ENCODE data around the gene DCUN1D2. TPM values are rescaled to one million over a fixed set of nuclear protein-coding genes. Genes with fewer than 3 reads are reported as not detected.

The DCUN1D2 gene
- total RNA-seq, 2 experiments from 2014 or later: 9.2 to 16.5 TPM

- intact Hi-C loops (cut with micrococcal nuclease; ENCODE audit: unreplicated experiment): no loop called here
- Histone ChIP-seq H4K20me1 (ENCODE audit: insufficient read depth, low read length) (no peaks in the 10 kb centered on the region), H3K9me2 (ENCODE audit: insufficient read depth, low read length) (no peaks in the 10 kb centered on the region), H2AFZ (ENCODE audit: low read length) (no peak overlapping the region), H3K36me3 (ENCODE audit: insufficient read depth, low read length) (no peaks in the 10 kb centered on the region), H3K27ac (ENCODE audit: low read depth, low read length, poor library complexity, severe bottlenecking) (no peak overlapping the region), H3K4me1 (ENCODE audit: insufficient read depth, low read length, poor library complexity, severe bottlenecking) (peaks cover 4% of the 10 kb centered on the region), H3K4me2 (ENCODE audit: low read length) (no peak overlapping the region), H3K79me2 (ENCODE audit: insufficient read depth, low read depth, low read length) (no peaks in the 10 kb centered on the region), H3K4me3 (ENCODE audit: low read depth, low read length, poor library complexity, severe bottlenecking) (no peak overlapping the region), H3K9me3 (ENCODE audit: low read length) (no peaks in the 10 kb centered on the region)
- no TSS peak for BruUV-seq (replicated peaks)
- no peak for DNase-seq (ENCODE audit: low spot score)
- ChIA-PET CTCF (ENCODE audit: unreplicated experiment) (no interaction called here), POLR2A (interaction anchor here (0.5 kb wide), 1 partner anchor 157 kb away, joined by 4 read pairs; no protein-coding TSS in a partner anchor)
- TF ChIP-seq CTCF (conservative IDR thresholded peaks at IDR 0.05; ENCODE audit: low read length) (no peak), EZH2phosphoT487 (IDR thresholded peaks at IDR 0.05; ENCODE audit: borderline replicate concordance, low read depth, low read length) (no peak)
These were observed 74.7 kb downstream of the DCUN1D2 start for GRCh38 chr13:113415825-113416224.

- H2AFZ ChIP-seq (ENCODE audit: low read length): no peak overlapping the region
- TF ChIP-seq CTCF (conservative IDR thresholded peaks at IDR 0.05; ENCODE audit: low read length): no peak
- no peak for TF ChIP-seq EZH2phosphoT487 (IDR thresholded peaks at IDR 0.05; ENCODE audit: borderline replicate concordance, low read depth, low read length)
- H3K9me2 ChIP-seq (ENCODE audit: insufficient read depth, low read length): no peaks in the 10 kb centered on the region
- ChIA-PET CTCF (ENCODE audit: unreplicated experiment) (no interaction called here), POLR2A (no interaction called here)
- H3K79me2 ChIP-seq (ENCODE audit: insufficient read depth, low read depth, low read length): no peaks in the 10 kb centered on the region
- H3K4me1 ChIP-seq (ENCODE audit: insufficient read depth, low read length, poor library complexity, severe bottlenecking): peaks cover 7% of the 10 kb centered on the region
- H4K20me1 ChIP-seq (ENCODE audit: insufficient read depth, low read length): no peaks in the 10 kb centered on the region
- H3K4me2 ChIP-seq (ENCODE audit: low read length): no peak overlapping the region
- no peak overlapping the region for H3K27ac ChIP-seq (ENCODE audit: low read depth, low read length, poor library complexity, severe bottlenecking)
- H3K4me3 ChIP-seq (ENCODE audit: low read depth, low read length, poor library complexity, severe bottlenecking): no peak overlapping the region
- H3K36me3 ChIP-seq (ENCODE audit: insufficient read depth, low read length): no peaks in the 10 kb centered on the region
- DNase-seq (ENCODE audit: low spot score): no peak
- no peaks in the 10 kb centered on the region for H3K9me3 ChIP-seq (ENCODE audit: low read length)
- intact Hi-C loops (cut with micrococcal nuclease; ENCODE audit: unreplicated experiment): no loop called here
- no TSS peak for BruUV-seq (replicated peaks)
These were observed 75.5 kb downstream of the DCUN1D2 start for GRCh38 chr13:113415032-113415431.

- POLR2A ChIA-PET: no interaction called here
- BruUV-seq (replicated peaks): no TSS peak
- no peak for DNase-seq (ENCODE audit: low spot score)
- H3K36me3 ChIP-seq (ENCODE audit: insufficient read depth, low read length): no peaks in the 10 kb centered on the region
- H3K79me2 ChIP-seq (ENCODE audit: insufficient read depth, low read depth, low read length): no peaks in the 10 kb centered on the region
- H3K9me3 ChIP-seq (ENCODE audit: low read length): no peaks in the 10 kb centered on the region
- intact Hi-C loops (cut with micrococcal nuclease; ENCODE audit: unreplicated experiment): no loop called here
- peaks cover 11% of the 10 kb centered on the region for H3K4me1 ChIP-seq (ENCODE audit: insufficient read depth, low read length, poor library complexity, severe bottlenecking)
- H3K27ac ChIP-seq (ENCODE audit: low read depth, low read length, poor library complexity, severe bottlenecking): no peak overlapping the region
- H3K9me2 ChIP-seq (ENCODE audit: insufficient read depth, low read length): no peaks in the 10 kb centered on the region
- CTCF ChIA-PET (ENCODE audit: unreplicated experiment): no interaction called here
- no peak overlapping the region for H3K4me3 ChIP-seq (ENCODE audit: low read depth, low read length, poor library complexity, severe bottlenecking)
- H2AFZ ChIP-seq (ENCODE audit: low read length): no peak overlapping the region
- H4K20me1 ChIP-seq (ENCODE audit: insufficient read depth, low read length): no peaks in the 10 kb centered on the region
- TF ChIP-seq EZH2phosphoT487 (IDR thresholded peaks at IDR 0.05; ENCODE audit: borderline replicate concordance, low read depth, low read length) (no peak), CTCF (conservative IDR thresholded peaks at IDR 0.05; ENCODE audit: low read length) (no peak)
- H3K4me2 ChIP-seq (ENCODE audit: low read length): no peak overlapping the region
These were observed 76.2 kb downstream of the DCUN1D2 start for GRCh38 chr13:113414335-113414734.
